Measurements from ENCODE around the gene PTPRU.

PTPRU gene

DNA sequence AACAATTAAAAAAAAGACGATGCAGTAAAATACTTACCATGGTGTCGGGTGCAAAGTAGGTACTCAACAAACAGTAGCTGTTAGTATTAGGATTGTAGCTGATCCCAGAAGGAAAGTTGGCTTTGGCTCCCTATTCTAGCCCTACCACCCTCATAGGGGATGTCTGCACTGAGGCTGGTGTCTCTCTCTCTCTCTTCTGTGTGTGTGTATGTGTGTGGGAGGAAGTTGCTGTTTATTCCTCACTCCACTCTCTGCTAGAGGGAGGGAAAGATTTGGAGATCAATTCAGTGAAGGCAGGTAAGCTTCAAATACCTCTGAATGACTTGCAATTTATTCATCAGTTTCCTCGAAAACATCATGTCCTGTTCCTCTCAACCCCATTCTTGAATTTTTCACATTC, 124.4 kb downstream of the PTPRU start:
- no peak overlapping the region for H3K4me3 ChIP-seq (ENCODE audit: control insufficient read depth, low read depth, low read length)
- TF ChIP-seq, protein P1, sequence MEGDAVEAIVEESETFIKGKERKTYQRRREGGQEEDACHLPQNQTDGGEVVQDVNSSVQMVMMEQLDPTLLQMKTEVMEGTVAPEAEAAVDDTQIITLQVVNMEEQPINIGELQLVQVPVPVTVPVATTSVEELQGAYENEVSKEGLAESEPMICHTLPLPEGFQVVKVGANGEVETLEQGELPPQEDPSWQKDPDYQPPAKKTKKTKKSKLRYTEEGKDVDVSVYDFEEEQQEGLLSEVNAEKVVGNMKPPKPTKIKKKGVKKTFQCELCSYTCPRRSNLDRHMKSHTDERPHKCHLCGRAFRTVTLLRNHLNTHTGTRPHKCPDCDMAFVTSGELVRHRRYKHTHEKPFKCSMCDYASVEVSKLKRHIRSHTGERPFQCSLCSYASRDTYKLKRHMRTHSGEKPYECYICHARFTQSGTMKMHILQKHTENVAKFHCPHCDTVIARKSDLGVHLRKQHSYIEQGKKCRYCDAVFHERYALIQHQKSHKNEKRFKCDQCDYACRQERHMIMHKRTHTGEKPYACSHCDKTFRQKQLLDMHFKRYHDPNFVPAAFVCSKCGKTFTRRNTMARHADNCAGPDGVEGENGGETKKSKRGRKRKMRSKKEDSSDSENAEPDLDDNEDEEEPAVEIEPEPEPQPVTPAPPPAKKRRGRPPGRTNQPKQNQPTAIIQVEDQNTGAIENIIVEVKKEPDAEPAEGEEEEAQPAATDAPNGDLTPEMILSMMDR (conservative IDR thresholded peaks at IDR 0.05; ENCODE audit: control insufficient read depth, insufficient read depth, low read depth, low read length): no peak
- no peak for DNase-seq (ENCODE audit: low read depth)

DNA sequence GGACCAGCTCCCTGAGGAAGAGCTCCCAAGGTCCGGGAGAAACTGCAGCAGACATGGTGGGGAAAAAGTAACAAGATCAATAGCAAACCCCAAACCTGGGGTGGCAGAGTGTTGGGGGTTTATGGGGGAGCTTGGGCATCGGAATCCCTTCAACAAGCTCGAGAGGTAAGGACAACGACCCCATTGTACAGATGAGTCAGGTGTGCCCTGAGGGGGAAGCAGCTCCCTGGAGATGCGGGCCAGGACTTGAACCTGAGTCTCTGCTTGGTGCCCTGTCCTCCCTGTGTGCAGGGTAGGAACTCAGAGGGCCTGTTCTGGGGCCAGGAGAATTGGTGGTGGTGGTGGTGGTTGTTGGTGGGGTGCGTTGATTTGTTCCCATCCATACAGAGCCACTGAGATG, 125.4 kb downstream of the PTPRU start:
- no peak overlapping the region for H3K4me3 ChIP-seq (ENCODE audit: control insufficient read depth, low read depth, low read length)
- DNase-seq (ENCODE audit: low read depth): no peak
- TF ChIP-seq, protein P1 (conservative IDR thresholded peaks at IDR 0.05; ENCODE audit: control insufficient read depth, insufficient read depth, low read depth, low read length): no peak

DNA sequence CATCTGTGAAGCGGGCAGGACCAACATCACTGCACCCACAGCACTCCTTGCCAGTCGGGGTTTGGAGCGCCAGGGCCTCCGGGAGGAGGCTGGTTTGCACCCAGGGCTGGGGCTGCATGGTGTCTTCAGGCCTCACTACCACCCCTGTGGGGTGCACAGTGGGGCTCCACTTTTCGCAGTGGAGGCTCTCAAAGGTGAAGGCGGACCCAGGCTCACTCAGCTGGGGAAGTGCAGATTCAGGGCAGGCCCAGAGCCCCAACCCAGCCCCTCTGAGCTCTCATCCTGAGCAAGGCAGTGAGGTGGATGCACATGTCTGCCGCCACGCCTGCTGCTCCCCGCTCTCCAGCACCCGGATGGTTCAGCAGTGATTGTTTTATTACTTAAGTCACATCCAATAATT, 125.8 kb downstream of the PTPRU start:
- TF ChIP-seq, protein P1 (conservative IDR thresholded peaks at IDR 0.05; ENCODE audit: control insufficient read depth, insufficient read depth, low read depth, low read length): no peak
- no peak overlapping the region for H3K4me3 ChIP-seq (ENCODE audit: control insufficient read depth, low read depth, low read length)
- DNase-seq (ENCODE audit: low read depth): no peak

DNA sequence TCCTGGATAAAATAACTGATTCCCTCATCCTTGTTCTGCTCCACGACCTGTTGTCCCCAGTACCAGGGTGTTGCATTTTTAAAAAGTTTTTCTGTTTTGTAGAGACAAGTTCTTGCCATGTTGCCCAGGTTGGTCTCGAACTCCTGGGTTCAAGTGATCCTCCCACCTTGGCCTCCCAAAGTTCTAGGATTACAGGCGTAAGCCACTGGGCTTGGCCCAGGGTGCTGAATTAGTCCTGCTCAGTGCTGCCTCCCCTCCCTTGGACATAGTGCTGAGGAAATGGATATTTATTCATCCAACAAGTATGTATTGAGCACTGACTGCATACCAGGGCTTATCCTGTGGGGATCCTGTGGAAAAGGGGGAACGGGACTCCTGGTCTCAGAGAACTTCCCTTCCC, 126.4 kb downstream of the PTPRU start:
- TF ChIP-seq, protein P1 (conservative IDR thresholded peaks at IDR 0.05; ENCODE audit: control insufficient read depth, insufficient read depth, low read depth, low read length): no peak
- no peak for DNase-seq (ENCODE audit: low read depth)
- H3K4me3 ChIP-seq (ENCODE audit: control insufficient read depth, low read depth, low read length): no peak overlapping the region

DNA sequence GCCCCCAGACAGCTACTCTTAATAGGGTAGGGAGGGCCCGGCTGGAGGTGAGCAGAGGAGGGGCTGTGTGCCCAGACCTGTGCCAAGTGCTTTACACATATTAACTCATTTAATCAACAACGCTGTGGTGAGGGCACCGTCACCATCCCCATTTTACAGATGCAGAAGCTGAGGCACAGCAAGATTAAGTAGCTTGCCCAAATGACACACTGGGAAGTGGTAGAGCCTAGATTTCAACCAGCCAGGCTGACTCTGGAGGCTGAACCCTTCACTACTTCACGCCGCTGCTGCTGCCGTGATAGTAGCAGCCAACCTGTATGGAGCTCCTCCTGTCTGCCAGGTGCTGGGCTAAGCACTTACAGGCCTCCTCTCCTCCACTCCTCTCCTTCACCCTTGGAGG, 127.2 kb downstream of the PTPRU start:
- no peak for DNase-seq (ENCODE audit: low read depth)
- TF ChIP-seq, protein P1 (conservative IDR thresholded peaks at IDR 0.05; ENCODE audit: control insufficient read depth, insufficient read depth, low read depth, low read length): no peak
- no peak overlapping the region for H3K4me3 ChIP-seq (ENCODE audit: control insufficient read depth, low read depth, low read length)

DNA sequence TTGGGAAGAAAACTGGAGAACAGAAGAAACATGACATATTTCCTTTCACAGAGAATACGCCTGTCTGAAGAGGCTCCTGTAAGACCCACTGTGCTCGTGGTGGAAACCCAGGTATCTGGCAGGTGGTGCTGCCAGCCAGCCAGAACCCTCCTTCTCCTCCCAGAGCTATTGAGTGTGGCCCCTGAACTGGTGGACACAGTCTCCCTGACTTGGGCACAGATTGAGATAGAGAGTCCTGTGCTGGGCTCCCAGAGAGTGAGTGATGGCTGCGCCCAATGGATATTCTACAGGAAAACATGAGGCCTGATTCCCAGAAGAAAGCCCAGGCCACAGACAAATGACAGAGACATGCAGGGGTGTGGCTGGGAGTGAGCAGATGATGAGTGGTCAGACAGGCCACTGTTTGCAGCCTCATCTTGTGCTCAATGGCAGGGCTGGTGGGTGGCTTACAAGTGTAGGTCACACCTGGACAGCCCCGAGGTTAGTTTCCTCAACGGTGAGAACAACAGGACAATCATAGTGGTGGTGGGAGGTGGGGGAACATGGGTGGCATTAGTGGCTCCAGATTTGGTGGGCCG, 127.9 kb downstream of the PTPRU start:
- H3K4me3 ChIP-seq (ENCODE audit: control insufficient read depth, low read depth, low read length): no peak overlapping the region
- TF ChIP-seq, protein P1 (conservative IDR thresholded peaks at IDR 0.05; ENCODE audit: control insufficient read depth, insufficient read depth, low read depth, low read length): no peak
- DNase-seq (ENCODE audit: low read depth): no peak

Measured in fibroblast of mammary gland (primary cell).